B cell (primary cell): ENCODE results near the gene VWA8.

Source experiments
- CTCF ChIP-seq: fragments of 200-600 bp; IDR thresholded peaks from one replicate; pipeline ENCODE4 v1.8.0; 2022; ENCODE audit warnings: antibody characterized with exemption, mild to moderate bottlenecking
- EZH2 ChIP-seq: IDR thresholded peaks from 2 replicates; pipeline ENCODE4 v1.6.1; 2012; ENCODE audit warnings: borderline replicate concordance, low read depth, mild to moderate bottlenecking, moderate library complexity, low read length; ENCODE audit not compliant: insufficient read depth, poor library complexity, severe bottlenecking

- TF ChIP-seq EZH2, result no peak
- no peak for TF ChIP-seq CTCF
These were observed 16.7 kb downstream of the VWA8 start for GRCh38 chr13:41944229-41944628.
